Activated CD8-positive, alpha-beta T cell treated with anti-CD3 and anti-CD28 coated beads, Interleukin-2, amount 10 ng/mL, durations not matched to agents 7 days and 5 days (primary cell): ENCODE results near the gene PRKAG2. TPM values are rescaled to one million over a fixed set of nuclear protein-coding genes. Genes with fewer than 3 reads are reported as not detected.
"Not testable (repeated sequence)": the region's sequence is repeated elsewhere in the genome, so short reads cannot be mapped to it uniquely, and the experiment has no call there.

ENCODE experiments used
- ATAC-seq: fragments of 150-1000 bp; cut with Tn5 transposase; one replicate; pipeline ENCODE4 v1.10.0; 2021; ENCODE audit warnings: moderate library complexity
- CTCF ChIA-PET: fragments of 350-600 bp; sonication (Branson Sonifier 250); formaldehyde crosslinking; loops from one replicate; lab custom pipeline; 2021; ENCODE audit warnings: antibody characterized with exemption; lab: Charles Lee
- POLR2A ChIA-PET: fragments of 350-600 bp; sonication (Branson Sonifier 250); formaldehyde crosslinking; loops from one replicate; lab custom pipeline; 2021; ENCODE audit warnings: antibody characterized with exemption; lab: Charles Lee
- DNase-seq: peaks from one replicate; pipeline ENCODE4 v3.0.0-alpha.2; 2020
- H3K27ac Mint-ChIP-seq: one replicate; pipeline ENCODE4 v1.8.0; 2021; ENCODE audit warnings: mild to moderate bottlenecking, mixed read lengths
- H3K27me3 Mint-ChIP-seq: one replicate; pipeline ENCODE4 v1.8.0; 2021; ENCODE audit warnings: low read depth, mixed read lengths
- H3K36me3 Mint-ChIP-seq: one replicate; pipeline ENCODE4 v1.8.0; 2021; ENCODE audit warnings: low read depth, mixed read lengths
- H3K4me1 Mint-ChIP-seq: one replicate; pipeline ENCODE4 v1.8.0; 2021; ENCODE audit warnings: low read depth, mixed read lengths
- H3K4me3 Mint-ChIP-seq: one replicate; pipeline ENCODE4 v1.8.0; 2021; ENCODE audit warnings: mild to moderate bottlenecking, mixed read lengths
- H3K9me3 Mint-ChIP-seq: one replicate; pipeline ENCODE4 v1.8.0; 2022; ENCODE audit warnings: mixed read lengths; ENCODE audit not compliant: insufficient read depth
- total RNA-seq, 2 experiments: library from RNA; stranded (reverse); gene quantifications; one replicate each; pipeline ENCODE4 v1.2.3, GENCODE V29; 2021

Gene PRKAG2
- total RNA-seq, 2 experiments from 2014 or later: 23.6 to 28.3 TPM

GRCh38 chr7:151541709-151542499 is 335.0 kb downstream of the PRKAG2 start:
- no peaks in the 10 kb centered on the region for H3K9me3 Mint-ChIP-seq
- H3K27ac Mint-ChIP-seq: no peak overlapping the region
- no peaks in the 10 kb centered on the region for H3K36me3 Mint-ChIP-seq
- H3K4me3 Mint-ChIP-seq: no peak overlapping the region
- POLR2A ChIA-PET: no interaction called here
- peaks cover 32% of the 10 kb centered on the region for H3K27me3 Mint-ChIP-seq
- ATAC-seq (no peak), DNase-seq (no peak)
- peaks cover 1% of the 10 kb centered on the region for H3K4me1 Mint-ChIP-seq
- CTCF ChIA-PET: no interaction called here

GRCh38 chr7:151540146-151540545 is 336.8 kb downstream of the PRKAG2 start:
- peaks cover 1% of the 10 kb centered on the region for H3K4me1 Mint-ChIP-seq
- ATAC-seq (no peak), DNase-seq (no peak)
- ChIA-PET POLR2A (no interaction called here), CTCF (no interaction called here)
- H3K9me3 Mint-ChIP-seq: no peaks in the 10 kb centered on the region
- H3K27ac Mint-ChIP-seq: no peak overlapping the region
- H3K36me3 Mint-ChIP-seq: no peaks in the 10 kb centered on the region
- H3K27me3 Mint-ChIP-seq: peaks cover 26% of the 10 kb centered on the region
- H3K4me3 Mint-ChIP-seq: no peak overlapping the region

DNA sequence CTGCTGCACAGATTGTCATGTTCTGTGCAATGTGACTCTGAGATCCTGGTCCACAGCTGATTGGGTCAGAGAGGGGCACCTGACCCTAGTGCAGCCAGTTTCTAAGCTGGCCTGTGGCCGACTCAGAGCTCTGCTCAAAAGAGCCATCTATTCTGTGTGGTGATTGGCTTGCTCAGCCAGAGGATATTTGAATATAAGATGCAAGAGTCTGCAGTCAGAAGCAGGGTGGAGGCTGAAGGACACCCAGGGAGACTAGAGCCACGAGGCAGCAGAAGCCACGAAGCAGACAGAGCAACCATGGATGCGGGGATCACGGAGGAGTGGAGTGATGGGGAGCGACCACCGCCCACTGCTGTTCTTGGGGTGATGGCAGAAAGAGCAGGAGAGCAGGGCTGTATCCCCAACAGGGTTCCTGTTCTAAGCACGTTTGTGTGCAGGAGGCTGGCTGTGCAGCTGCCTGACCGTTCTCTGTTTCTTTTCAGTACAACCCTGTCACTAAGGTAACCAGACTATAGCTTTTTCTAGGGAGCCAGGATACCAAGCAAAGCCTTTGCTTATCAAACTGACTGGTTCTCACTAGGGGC is 337.7 kb downstream of the PRKAG2 start:
- peak; percentile 27 for ATAC-seq

GRCh38 chr7:151537818-151538561 is 338.9 kb downstream of the PRKAG2 start:
- H3K9me3 Mint-ChIP-seq: no peaks in the 10 kb centered on the region
- no peak for ATAC-seq
- no peaks in the 10 kb centered on the region for H3K36me3 Mint-ChIP-seq
- ChIA-PET POLR2A (interaction anchor here (0.6 to 0.9 kb wide), 2 partner anchors 17 to 301 kb away, joined by 3 to 4 read pairs; no protein-coding TSS in a partner anchor), CTCF (interaction anchor here (0.8 to 1.6 kb wide), 7 partner anchors 14 to 245 kb away, joined by 3 to 5 read pairs (median 4); partner anchors contain the start of gene RHEB)
- peaks cover 1% of the 10 kb centered on the region for H3K4me1 Mint-ChIP-seq
- DNase-seq: no peak
- no peak overlapping the region for H3K27ac Mint-ChIP-seq
- H3K27me3 Mint-ChIP-seq: peaks cover 24% of the 10 kb centered on the region
- no peak overlapping the region for H3K4me3 Mint-ChIP-seq

More for the DNA sequence above, 337.7 kb downstream of the PRKAG2 start:
- ChIA-PET CTCF (interaction anchor here (0.8 to 1.6 kb wide), 6 partner anchors 13 to 244 kb away, joined by 3 to 5 read pairs (median 4); partner anchors contain the start of gene RHEB), POLR2A (interaction anchor here (0.6 kb wide), 2 partner anchors 300 to 1058 kb away, joined by 4 to 5 read pairs; no protein-coding TSS in a partner anchor)
- DNase-seq: no peak
- no peak overlapping the region for H3K27ac Mint-ChIP-seq
- H3K27me3 Mint-ChIP-seq: peaks cover 23% of the 10 kb centered on the region
- H3K4me3 Mint-ChIP-seq: no peak overlapping the region
- no peaks in the 10 kb centered on the region for H3K36me3 Mint-ChIP-seq
- H3K4me1 Mint-ChIP-seq: peaks cover 1% of the 10 kb centered on the region
- H3K9me3 Mint-ChIP-seq: no peaks in the 10 kb centered on the region

DNA sequence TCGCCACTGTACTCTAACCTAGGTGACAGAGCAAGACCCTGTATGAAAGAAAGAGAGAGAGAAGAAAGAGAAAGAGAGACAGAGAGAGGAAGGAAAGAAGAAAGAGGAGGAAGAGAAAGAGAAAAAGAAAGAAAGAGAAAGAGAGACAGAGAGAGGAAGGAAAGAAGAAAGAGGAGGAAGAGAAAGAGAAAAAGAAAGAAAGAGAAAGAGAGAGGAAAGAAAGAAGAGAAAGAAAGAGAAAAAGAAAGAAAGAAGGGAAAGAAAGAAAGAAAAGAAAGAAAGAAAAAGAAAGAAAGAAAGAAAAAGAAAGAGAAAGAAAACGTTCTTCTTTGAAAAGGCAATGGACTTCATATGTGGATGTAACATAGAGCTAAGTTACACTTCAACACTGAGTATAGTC is 340.7 kb downstream of the PRKAG2 start:
- H3K4me3 Mint-ChIP-seq, DNase-seq, H3K4me1 Mint-ChIP-seq, H3K9me3 Mint-ChIP-seq, POLR2A ChIA-PET, H3K36me3 Mint-ChIP-seq, CTCF ChIA-PET, H3K27ac Mint-ChIP-seq, ATAC-seq: not testable (repeated sequence)
- peaks cover 22% of the 10 kb centered on the region for H3K27me3 Mint-ChIP-seq

- peaks cover 8% of the 10 kb centered on the region for H3K36me3 Mint-ChIP-seq
- ATAC-seq (no peak), DNase-seq (no peak)
- no peaks in the 10 kb centered on the region for H3K4me1 Mint-ChIP-seq
- peaks cover 11% of the 10 kb centered on the region for H3K27me3 Mint-ChIP-seq
- peaks cover 20% of the 10 kb centered on the region for H3K9me3 Mint-ChIP-seq
- CTCF ChIA-PET: no interaction called here
- no peak overlapping the region for H3K4me3 Mint-ChIP-seq
- no peak overlapping the region for H3K27ac Mint-ChIP-seq
- POLR2A ChIA-PET: no interaction called here
These were observed 347.1 kb downstream of the PRKAG2 start for GRCh38 chr7:151529842-151530241.

GRCh38 chr7:151524845-151525244 is 352.1 kb downstream of the PRKAG2 start:
- Mint-ChIP-seq H3K27me3 (peaks cover 10% of the 10 kb centered on the region), H3K9me3 (peaks cover 4% of the 10 kb centered on the region), H3K36me3 (peaks cover 1% of the 10 kb centered on the region), H3K27ac (no peak overlapping the region), H3K4me3 (no peak overlapping the region), H3K4me1 (peaks cover 6% of the 10 kb centered on the region)
- CTCF ChIA-PET: no interaction called here
- DNase-seq (no peak), ATAC-seq (no peak)
- POLR2A ChIA-PET: no interaction called here

DNA sequence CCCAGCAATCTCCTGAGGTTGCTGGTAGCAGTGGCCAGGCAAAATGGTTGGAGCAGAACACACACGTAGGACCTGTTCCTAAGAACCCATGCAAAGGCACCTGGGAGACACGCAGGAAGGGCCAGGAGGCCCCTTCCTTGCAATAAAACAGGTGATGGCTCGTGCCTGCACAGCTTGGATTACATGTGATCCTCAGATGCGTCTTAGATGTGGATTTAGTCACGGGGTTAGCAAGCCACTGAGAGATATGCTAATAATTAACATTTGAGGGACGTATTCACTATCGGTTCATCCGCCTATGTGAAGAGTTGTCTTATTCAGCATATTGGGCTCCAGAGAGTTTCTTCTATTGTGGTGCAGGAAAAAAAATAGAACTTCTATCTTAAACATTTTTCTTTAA is 352.6 kb downstream of the PRKAG2 start:
- ATAC-seq: no peak

DNA sequence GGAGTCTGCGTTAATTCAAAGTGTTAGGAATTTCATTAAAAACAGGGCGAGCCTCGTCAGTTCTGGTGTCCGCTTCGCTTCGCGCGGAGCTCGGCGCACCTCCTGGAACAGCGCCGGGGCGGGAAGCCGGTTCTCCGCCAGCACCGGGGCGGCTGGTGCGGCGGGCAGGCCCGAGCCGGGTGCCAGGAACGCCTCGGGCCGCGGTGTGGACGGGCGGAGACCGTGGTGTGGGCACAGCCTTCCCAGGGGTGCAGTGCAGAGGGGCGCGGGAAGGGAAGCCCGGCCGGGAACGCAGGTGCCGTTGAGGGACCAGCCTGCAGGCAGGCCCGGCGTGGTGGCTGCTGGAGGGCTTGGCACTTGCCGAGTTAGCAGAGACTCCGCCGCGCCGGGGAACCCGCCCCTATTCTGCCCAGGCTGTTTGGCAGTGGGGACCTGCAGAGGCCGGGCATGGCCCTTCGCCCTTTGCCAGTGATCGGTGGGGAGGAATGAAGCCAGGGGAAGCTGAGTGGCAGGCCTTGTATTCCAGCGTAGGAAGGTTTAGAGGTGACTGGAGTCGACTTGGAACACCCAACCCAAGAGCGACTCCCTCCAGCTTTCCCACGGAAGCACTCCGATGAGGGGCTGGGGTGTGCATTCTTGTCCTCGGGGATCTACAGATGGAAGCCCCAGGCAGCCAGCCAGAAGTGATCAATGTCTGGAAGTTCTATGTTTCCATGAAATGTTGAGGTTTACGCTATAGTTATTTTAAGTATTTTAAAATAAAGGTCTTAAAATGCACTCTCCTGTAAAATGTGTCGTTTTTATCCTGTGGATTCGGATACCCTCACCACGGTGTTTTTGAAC is 356.3 kb downstream of the PRKAG2 start:
- Mint-ChIP-seq H3K36me3 (peaks cover 21% of the 10 kb centered on the region), H3K4me3 (peak overlapping the region; percentile 76), H3K4me1 (peaks cover 33% of the 10 kb centered on the region), H3K27ac (peak overlapping the region; percentile 98), H3K9me3 (no peaks in the 10 kb centered on the region), H3K27me3 (peaks cover 9% of the 10 kb centered on the region)
- DNase-seq: peak; percentile 47
- ATAC-seq: peak; percentile 9
- ChIA-PET POLR2A (interaction anchor here (0.6 to 1.9 kb wide), 9 partner anchors 18 to 249 kb away, joined by 3 to 8 read pairs (median 3); no protein-coding TSS in a partner anchor), CTCF (interaction anchor here (0.9 to 2.1 kb wide), 4 partner anchors 110 to 262 kb away, joined by 3 to 12 read pairs (median 6); no protein-coding TSS in a partner anchor)

More for the DNA sequence above, 352.6 kb downstream of the PRKAG2 start:
- POLR2A ChIA-PET: no interaction called here
- Mint-ChIP-seq H3K4me3 (no peak overlapping the region), H3K27me3 (peaks cover 10% of the 10 kb centered on the region), H3K27ac (no peak overlapping the region), H3K9me3 (peaks cover 4% of the 10 kb centered on the region), H3K4me1 (peaks cover 6% of the 10 kb centered on the region), H3K36me3 (peaks cover 1% of the 10 kb centered on the region)
- no peak for DNase-seq
- CTCF ChIA-PET: interaction anchor here (0.9 kb wide), 1 partner anchor 108 kb away, joined by 3 read pairs; no protein-coding TSS in a partner anchor

GRCh38 chr7:151519765-151520418 is 357.0 kb downstream of the PRKAG2 start, which contains the start of gene RHEB:
Gene RHEB (minus strand): TSS chr7:151519895. CDS start chr7:151519511, 384 bp downstream.
- Mint-ChIP-seq H3K27me3 (peaks cover 9% of the 10 kb centered on the region), H3K27ac (peak within 1 kb of the TSS; percentile 98), H3K4me1 (peaks cover 40% of the 10 kb centered on the region), H3K9me3 (no peaks in the 10 kb centered on the region), H3K36me3 (peaks cover 28% of the 10 kb centered on the region), H3K4me3 (peak within 1 kb of the TSS; percentile 98)
- peak; percentile 98 for DNase-seq
- POLR2A ChIA-PET: interaction anchor here (0.7 to 1.9 kb wide), 8 partner anchors 33 to 249 kb away, joined by 3 to 8 read pairs (median 4); no protein-coding TSS in a partner anchor
- ATAC-seq: peak; percentile 89
- CTCF ChIA-PET: interaction anchor here (0.8 to 2.1 kb wide), 6 partner anchors 19 to 263 kb away, joined by 3 to 12 read pairs (median 4); no protein-coding TSS in a partner anchor
